ENCODE measurements around the gene MAGEA9B.
"Not testable (repeated sequence)": the region's sequence is repeated elsewhere in the genome, so short reads cannot be mapped to it uniquely, and the experiment has no call there.

The MAGEA9B gene

DNA sequence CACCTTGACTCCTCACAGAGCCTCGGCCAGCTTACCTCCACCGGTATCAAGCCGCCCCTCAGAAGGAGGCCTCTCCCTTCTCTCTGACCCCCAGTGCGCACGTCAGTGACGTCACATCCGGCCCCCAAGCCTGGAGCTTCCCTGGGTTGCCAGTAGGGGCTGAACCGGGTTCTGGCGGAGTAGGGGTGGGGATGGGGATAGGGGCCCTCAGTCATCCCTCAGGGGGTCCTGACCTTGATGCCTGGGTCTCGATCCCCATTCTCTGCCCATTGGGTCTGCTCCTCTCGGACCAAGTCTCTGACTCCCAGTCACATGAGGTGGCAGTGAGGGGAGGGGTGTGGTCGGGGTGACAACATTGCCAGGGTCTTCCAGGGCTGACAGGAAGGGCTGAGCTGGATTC lies at the start of gene MAGEA9B:
Gene MAGEA9B (minus strand): TSS at position 101 of the 400 bp plus-strand sequence. CDS start 4,280 bp downstream, outside the sequence.
- not testable (repeated sequence) for DNase-seq

- DNase-seq, result no peak
Measured at GRCh38 chrX:149633511-149633910, 46.3 kb upstream of the MAGEA9B start.

DNA sequence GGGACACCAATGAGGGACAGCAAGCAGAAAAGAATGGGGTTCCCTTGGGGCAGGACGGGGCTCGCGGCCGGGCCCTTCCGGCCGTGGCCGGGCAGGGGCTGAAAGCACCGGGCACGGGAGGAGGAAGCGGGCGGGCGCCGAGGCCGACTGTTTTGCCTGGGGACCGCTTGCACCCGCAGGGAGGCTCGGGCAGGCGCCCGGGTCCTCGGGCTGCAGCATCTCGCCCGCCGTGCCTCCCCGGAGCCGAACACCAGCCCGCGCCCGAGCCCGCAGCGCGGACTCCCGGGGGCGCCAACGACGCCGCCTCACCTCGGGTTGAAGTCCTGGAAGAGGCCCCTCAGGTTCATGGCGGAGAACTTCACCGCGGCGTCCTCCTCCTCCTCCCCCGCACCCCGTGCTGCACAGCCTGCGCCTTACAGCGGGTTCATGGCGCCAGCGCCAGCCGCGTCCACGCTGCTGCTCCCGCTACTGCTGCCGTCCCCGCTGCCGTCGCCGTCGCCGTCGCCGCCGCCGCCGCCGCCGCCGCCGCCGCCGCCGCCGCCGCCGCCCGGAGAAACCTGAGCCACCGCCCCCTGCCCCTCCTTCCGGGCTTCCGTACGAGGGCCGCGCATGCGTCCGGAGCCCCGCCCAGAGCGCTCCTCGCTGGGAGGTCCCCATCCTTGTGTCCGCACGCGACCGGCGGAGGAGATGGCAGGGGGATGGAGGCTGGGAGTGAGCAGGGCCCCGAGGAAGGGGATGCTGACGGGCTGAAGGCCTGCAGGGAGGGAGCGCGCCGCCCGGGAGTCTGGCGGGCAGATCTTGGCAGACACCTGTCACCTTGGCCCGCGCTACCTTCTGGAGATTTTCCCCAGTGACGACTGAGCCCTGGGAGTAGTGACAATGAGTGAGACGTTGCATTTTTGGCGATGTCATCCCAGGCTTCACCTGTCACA lies 44.2 kb upstream of the MAGEA9B start, which contains the start of gene TMEM185A:
Gene TMEM185A (minus strand): TSS at position 559 of the 932 bp plus-strand sequence. CDS start 212 bp downstream, at position 347.
- peak; percentile 83 for DNase-seq

DNA sequence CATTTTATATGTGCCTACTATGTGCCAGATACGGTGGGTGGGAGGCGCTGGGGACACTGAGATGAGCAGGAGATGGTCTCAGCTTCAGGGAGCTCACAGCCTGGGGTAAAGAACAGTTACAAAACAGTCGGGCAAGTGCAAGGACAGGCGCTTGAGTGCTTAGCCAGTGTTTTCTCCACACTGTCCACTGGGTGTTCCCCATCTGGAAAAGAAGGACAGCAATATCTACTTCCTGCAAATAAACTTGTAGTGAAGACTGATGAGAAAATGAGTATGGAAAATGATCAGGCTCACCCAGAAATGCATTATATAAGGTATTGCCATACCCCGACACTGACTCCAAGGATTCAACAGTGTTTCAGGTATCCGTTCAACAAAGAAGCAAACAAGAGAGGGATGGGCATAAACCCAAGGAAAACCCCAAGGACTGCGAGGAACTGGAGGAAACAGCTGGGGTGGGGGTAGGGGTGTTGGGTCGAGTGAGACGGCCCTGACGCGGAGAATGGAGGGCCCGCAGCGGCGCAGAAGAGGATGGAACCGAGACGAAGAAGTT lies 43.5 kb upstream of the MAGEA9B start:
- DNase-seq, result no peak

GRCh38 chrX:149629730-149630387 lies 42.6 kb upstream of the MAGEA9B start:
- no peak for DNase-seq

DNA sequence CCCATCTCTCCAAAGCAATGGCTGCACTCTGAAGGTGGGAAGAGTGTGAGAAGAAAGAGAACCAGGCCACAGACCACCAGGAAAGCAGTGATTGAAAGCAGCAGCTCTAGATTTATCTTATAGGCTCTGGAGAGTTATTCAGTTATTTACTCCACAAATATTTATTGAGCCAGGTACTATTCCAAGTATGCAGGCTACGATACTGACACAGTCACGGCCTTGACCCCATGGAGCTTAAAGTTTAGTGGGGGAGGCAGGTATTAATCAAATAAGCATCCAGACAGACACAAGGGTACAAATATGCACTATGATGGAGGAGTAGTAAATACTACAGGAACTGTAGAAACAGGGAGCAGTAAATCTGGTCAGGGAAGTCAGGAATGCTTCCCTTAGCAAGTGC lies 41.5 kb upstream of the MAGEA9B start:
- no peak for DNase-seq

DNA sequence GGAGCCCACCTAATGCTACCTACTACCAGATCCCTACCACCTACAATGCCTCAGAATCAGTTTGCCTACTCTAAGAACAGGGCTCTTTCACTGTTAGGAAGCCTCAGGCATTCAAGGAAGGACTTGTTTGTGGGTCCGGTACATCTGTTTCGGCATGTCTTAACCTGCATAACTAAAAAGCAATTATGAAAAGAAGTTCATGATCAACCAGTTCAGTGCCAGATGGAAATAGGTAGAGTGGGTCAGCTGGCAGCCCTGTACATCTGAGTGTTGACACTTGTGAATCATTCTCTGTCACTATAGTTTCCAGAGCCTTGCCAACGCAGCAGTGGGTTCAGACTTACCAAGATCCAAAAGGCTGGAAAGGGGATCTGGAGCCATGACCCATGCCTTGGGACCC lies 41.0 kb upstream of the MAGEA9B start:
- no peak for DNase-seq

DNA sequence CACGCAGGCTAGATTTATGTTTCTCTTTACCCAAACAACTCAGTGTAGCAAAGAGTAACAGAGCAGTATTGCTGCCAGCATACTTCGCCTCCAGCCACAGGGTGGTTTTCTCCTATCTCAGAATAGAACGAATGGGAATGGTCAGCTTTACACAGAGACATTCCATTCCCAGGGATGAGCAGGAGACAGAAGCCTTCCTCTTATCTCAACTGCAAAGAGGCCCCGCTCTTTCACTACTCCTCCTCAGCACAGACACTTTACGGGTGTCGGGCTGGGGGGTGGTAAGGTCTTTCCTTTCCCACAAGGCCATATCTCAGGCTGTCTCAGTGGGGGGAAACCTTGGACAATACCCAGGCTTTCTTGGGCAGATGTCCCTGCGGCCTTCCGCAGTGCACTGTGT lies 39.6 kb upstream of the MAGEA9B start:
- not testable (repeated sequence) for DNase-seq

DNA sequence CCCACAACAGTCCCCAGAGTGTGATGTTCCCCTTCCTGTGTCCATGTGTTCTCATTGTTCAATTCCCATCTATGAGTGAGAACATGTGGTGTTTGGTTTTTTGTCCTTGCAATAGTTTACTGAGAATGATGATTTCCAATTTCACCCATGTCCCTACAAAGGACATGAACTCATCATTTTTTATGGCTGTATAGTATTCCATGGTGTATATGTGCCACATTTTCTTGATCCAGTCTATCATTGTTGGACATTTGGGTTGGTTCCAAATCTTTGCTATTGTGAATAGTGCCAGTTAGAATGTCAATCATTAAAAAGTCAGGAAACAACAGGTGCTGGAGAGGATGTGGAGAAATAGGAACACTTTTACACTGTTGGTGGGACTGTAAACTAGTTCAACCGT lies 32.4 kb upstream of the MAGEA9B start:
- not testable (repeated sequence) for DNase-seq

- no peak for DNase-seq
Measured at GRCh38 chrX:149618871-149619270, 31.6 kb upstream of the MAGEA9B start.

GRCh38 chrX:149611623-149612175 lies 24.4 kb upstream of the MAGEA9B start:
- no peak for DNase-seq

DNA sequence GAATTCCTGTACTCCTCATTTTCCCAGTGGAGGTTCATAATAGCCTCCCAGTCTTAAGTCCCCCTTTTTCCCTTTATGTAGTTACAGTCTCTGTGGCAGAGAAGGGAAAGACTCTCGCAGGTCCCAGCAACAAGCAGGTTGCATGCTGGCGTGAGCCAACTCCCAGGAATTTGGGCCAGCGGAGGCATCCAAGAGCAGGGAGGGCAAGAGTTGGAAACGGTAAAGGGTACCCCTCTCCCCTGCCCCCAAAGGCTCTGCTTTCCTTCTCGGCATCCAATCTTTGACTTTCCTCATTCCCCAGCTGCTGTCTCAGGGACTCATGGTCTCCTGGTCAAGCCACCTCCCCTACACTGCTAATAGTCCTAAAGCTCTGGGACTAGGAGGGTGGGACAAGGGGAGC lies 23.3 kb upstream of the MAGEA9B start:
- no peak for DNase-seq

- no peak for DNase-seq
Measured at GRCh38 chrX:149607699-149608098, 20.4 kb upstream of the MAGEA9B start.

DNA sequence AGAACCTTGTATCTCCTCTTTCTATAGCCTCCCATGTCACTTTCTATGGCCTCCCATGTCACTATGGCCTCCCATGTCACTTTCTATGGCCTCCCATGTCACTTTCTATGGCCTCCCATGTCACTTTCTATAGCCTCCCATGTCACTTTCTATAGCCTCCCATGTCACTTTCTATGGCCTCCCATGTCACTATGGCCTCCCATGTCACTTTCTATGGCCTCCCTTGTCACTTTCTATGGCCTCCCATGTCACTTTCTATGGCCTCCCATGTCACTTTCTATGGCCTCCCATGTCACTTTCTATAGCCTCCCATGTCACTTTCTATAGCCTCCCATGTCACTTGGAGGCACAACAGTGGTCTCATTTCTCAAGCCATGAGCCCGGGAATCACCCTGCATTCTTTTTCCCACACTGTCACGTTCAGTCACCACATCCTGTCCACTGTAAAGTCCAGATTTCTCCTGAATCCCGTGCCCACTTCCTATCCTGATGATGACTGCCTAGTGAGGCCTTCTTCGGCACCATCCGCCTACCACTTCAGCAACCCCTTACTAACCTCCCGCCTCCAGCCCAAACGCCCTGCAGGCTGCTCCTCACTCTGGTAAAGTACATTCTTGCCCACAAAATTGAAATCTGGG lies 18.1 kb upstream of the MAGEA9B start:
- not testable (repeated sequence) for DNase-seq

- DNase-seq, result not testable (repeated sequence)
Measured at GRCh38 chrX:149598603-149599002, 11.3 kb upstream of the MAGEA9B start.

GRCh38 chrX:149595943-149596342 lies 8.7 kb upstream of the MAGEA9B start:
- DNase-seq, result not testable (repeated sequence)

GRCh38 chrX:149595214-149595613 lies 8.0 kb upstream of the MAGEA9B start, which contains the start of gene HSFX2:
HSFX2 (minus strand) TSS chrX:149595314; CDS start chrX:149594700, 614 bp downstream.
- DNase-seq, result not testable (repeated sequence)

DNA sequence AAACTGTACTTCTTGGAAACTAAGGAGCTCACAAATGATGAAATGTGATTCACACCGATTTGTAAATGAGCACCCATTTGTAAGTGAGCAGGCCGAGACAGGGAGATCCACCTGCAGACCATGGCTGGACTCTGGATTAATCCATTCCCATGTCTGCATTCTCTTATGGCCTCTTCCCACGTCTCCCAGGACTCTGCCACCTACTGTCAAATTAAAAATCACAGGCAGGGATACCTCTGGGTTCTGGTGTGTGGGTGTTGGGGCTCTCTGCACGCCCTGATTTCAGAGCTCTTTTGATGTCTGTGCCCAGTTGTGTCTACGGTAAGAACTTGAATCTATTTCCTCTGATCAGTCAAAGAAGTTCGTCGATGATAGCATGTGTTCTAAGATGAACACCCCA lies 3.7 kb upstream of the MAGEA9B start:
- not testable (repeated sequence) for DNase-seq

DNA sequence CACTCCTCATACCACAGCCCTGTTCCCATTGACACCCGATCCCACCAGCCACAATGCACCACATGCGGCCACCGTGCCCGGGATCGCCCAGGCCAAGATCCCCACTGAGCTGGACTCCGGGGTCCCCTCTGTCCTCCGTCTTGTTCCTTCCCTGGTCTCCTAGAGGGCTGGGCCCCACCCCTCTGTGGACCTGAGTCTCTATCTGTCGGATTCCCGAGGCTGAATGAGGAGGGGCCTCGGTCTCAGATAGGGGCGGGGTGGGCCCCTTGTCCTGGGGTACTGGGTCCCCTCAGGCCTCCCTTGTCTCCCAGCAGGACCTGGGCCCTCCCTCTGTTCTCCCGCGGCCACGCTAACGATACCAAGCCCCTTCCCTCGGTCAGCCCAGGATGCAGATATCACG lies 1.6 kb downstream of the MAGEA9B start:
- DNase-seq, result not testable (repeated sequence)

DNA sequence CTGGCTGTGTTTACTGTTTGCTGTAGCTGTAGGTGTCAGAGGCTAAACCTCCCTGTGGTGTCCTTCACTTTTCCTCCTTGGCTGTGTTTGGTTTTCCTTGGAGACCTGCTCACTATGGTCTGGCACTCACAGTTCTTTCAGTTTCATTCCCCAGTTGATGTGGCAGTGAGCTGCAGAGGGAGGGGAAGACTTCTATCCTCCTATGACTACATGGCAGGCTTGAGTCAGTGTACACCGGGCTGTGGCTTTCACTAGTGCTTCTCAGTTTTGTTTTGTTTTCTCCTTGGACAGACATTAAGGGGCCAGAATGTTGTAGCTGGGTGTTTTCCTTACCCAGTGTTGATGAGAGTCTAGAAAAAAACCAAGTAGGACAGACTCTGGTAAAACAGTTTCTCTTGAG lies 13.8 kb downstream of the MAGEA9B start:
- DNase-seq, result not testable (repeated sequence)

DNA sequence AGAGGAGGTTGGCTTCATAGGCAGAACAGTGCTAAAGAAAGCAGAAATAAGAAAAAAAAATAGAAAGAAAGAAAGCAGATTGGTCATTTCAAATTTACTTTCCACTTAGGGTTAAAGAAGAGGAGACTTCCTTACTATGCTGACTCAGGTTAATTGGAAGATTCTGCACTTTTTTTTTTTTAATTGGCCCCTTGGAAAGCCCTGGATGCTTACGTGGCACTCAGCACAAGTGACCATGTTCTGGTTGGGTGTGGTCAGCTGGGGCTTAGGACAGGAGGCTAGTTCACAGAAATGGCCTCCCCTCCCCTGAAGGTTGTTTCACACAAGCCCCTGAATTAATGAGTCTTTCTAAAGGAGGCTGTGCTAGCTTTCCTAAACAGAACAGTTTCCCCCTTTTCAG lies 14.5 kb downstream of the MAGEA9B start:
- no peak for DNase-seq

- DNase-seq, result no peak
Measured at GRCh38 chrX:149571770-149572169, 15.5 kb downstream of the MAGEA9B start.

- DNase-seq, result no peak
Measured at GRCh38 chrX:149570668-149571067, 16.6 kb downstream of the MAGEA9B start.

Data from stimulated activated CD4-positive, alpha-beta T cell treated with anti-CD3 and anti-CD28 coated beads, Interleukin-15, amount 100 ng/mL, for 24 hours (primary cell).